HS-5 (cell line): Measurements from ENCODE around the gene ZFP28.

ENCODE experiments used
- DNase-seq: peaks from one replicate; pipeline ENCODE4 v3.0.0-alpha.2; 2012; ENCODE audit warnings: low read depth

Gene ZFP28

DNA sequence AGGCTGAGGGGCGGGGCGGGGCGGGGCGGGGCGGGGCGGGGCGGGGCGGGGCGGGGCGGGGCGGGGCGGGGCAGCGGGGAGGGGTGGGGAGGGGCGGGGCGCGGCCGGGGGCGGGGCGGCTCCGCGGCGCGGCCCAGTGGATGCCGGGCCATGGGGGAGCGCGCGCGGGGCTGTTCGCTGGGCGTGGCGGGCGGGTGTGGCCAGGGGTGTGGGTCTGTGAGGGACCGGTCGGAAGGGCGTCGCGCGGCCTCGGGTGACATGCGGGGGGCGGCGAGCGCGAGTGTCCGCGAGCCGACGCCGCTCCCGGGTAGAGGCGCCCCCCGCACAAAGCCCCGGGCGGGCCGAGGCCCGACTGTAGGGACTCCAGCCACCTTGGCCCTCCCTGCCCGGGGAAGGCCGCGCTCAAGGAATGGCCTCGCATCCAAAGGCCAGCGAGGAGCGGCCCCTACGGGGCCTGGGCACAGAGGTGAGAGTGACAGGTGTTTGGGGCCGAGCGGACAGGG, at the start of gene ZFP28:
Gene ZFP28 (plus strand): TSS at position 188 of the 503 bp plus-strand sequence. CDS start 71 bp downstream, at position 259.
- peak; percentile 10 for DNase-seq

DNA sequence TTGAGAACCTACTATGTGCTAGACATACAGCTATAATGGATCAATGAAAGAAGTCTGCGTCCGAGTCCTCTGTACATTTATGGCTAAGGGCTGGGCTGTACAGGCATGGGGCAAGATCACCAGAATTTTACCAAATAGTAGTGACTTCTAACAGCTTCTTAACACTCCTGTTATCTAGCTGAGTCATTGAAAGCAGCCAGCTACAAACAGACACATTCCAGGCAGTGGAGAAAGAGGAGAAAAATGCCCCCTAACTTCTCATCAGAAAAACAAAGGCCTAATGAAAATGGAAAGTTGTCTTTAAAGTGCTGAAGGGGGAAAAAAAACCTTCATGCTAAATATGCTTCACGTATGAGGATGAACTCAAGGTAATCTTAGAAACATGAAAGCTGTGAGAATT, 47.3 kb upstream of the ZFP28 start:
- DNase-seq, result no peak

GRCh38 chr19:56504581-56504980, 34.2 kb upstream of the ZFP28 start:
- no peak for DNase-seq

DNA sequence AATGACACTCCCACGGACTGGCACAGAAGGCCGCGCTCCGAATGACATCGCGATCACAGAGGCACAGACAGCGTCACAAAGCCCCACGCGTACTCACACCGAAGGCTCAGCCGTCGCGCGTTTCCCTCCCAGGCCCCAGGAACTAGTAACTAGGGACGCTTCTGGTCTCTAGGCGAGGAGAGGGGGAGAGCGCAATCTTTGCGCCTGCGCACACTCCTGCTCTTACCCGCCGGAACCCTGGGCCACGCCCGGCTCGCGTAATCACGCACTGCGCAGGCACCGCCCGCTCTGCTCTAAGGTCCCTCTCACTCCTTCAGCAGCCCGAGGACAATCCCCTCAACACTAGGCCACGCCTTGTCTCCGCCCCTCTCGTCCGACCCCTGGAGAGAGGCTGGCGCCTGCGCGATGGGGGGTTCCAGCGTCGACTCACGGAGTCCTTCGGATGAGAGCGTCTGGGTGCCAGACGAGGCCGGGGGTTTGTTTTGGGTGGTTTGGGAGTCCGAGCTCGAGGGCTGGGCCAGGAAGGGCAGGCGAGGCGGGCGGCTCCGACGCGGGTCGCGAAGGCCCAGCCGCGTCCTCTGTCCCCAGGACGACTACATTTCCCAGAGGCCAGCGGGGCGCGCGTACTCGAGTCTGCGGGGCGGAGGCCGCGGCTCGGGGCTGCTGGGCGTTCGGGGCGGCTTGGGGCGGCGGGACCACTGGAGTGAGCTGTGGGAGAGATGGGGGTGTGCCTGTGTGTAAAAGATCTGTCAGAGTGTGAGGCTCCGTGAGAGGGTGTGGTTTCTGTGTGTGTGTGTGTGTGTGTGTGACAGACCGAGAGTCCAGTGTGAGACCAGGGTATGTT, 31.1 kb upstream of the ZFP28 start, which contains the start of gene ZNF471:
Gene ZNF471 (plus strand): TSS at position 410 of the 844 bp plus-strand sequence. CDS start 3,717 bp downstream, outside the sequence.
- peak; percentile 92 for DNase-seq

GRCh38 chr19:56508290-56508778, 30.4 kb upstream of the ZFP28 start:
- no peak for DNase-seq

DNA sequence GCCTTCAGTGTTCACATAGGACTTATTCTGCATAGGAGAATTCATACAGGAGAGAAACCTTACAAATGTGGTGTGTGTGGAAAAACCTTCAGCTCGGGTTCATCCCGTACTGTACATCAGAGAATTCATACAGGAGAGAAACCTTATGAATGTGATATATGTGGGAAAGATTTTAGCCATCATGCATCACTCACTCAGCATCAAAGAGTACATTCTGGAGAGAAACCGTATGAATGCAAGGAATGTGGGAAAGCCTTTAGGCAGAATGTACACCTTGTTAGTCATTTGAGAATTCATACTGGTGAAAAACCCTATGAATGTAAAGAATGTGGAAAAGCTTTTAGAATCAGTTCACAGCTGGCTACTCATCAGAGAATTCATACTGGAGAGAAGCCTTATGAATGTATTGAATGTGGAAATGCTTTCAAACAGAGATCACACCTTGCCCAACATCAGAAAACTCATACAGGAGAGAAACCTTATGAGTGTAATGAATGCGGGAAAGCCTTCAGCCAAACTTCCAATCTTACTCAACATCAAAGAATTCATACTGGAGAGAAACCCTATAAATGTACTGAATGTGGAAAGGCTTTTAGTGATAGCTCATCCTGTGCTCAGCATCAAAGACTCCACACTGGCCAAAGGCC, 13.4 kb upstream of the ZFP28 start:
- DNase-seq, result no peak

- no peak for DNase-seq
These were observed 1.3 kb upstream of the ZFP28 start for GRCh38 chr19:56537442-56537841.

- DNase-seq, result peak; percentile 57
These were observed 441 bp upstream of the ZFP28 start for GRCh38 chr19:56538254-56538760.

GRCh38 chr19:56543776-56544175, 5.0 kb downstream of the ZFP28 start:
- DNase-seq, result no peak

- DNase-seq, result no peak
These were observed 8.8 kb downstream of the ZFP28 start for GRCh38 chr19:56547535-56547934.

GRCh38 chr19:56554272-56554869, 15.6 kb downstream of the ZFP28 start:
- no peak for DNase-seq

DNA sequence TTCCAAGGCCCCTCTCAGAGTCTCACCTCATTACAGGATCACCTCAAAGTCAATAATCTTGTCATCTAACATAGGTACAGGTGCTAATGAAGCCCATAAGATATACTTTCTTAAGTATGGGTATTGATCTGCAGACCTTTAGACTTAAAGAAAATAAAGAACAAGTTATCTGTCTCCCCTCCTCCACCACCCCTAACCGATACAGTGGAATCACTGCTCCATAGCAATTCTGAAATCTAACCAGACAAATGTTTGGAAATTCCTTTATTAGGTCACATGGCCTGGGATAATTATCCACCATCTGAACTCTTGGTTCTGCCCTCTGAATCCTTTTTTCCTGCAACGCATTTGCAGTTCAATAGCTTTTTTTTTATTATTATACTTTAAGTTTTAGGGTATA, 24.0 kb downstream of the ZFP28 start:
- no peak for DNase-seq

- DNase-seq, result no peak
These were observed 28.1 kb downstream of the ZFP28 start for GRCh38 chr19:56566904-56567273.

DNA sequence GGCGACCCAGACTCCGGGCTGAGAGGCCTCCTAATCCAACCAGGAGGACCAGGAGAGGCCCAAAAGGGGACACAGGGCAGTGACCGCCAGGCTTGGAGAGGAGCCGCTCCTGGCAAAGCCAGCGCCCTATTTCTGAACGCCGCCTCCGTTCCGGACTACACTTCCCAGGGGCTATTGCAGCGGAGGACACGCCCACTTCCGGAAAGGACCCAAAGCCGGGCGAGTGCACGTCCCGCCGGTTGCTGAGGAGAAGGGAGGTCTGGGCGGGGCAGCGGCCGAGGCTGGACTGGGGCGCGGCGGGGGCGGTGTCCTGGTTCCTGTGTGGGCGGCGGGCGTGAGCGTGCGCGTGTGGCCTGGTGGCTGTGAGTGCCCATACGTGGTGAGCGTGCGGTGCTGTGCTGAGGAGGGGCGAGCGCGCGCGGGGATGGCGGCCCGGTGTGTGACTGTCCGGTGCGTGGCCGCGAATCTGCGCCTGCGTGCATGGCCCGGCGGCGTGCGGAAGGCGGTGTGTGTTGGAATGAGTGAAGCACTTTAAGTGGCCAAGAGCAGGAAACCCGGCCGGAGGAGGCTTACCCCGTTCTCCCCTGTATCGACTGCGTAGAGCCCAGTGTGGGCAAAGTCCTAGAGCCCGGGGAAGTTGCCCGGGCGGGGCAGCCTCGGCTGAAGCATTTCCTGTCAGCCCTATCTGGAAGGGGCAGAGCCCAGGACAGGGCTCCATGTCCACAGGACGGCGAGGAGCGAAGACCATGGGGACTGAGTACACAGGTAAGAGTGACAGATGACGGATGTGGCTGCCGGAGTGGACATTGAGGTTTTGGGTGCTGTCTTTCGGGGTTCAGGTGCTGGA, 28.7 kb downstream of the ZFP28 start, which contains the start of gene ZNF470:
Gene ZNF470 (plus strand): TSS at position 195 of the 847 bp plus-strand sequence. CDS start 2,844 bp downstream, outside the sequence.
- peak; percentile 57 for DNase-seq

GRCh38 chr19:56572589-56572988, 33.8 kb downstream of the ZFP28 start:
- DNase-seq, result no peak

GRCh38 chr19:56573914-56574313, 35.2 kb downstream of the ZFP28 start:
- DNase-seq, result no peak

- DNase-seq, result no peak
These were observed 39.2 kb downstream of the ZFP28 start for GRCh38 chr19:56577719-56578602.

DNA sequence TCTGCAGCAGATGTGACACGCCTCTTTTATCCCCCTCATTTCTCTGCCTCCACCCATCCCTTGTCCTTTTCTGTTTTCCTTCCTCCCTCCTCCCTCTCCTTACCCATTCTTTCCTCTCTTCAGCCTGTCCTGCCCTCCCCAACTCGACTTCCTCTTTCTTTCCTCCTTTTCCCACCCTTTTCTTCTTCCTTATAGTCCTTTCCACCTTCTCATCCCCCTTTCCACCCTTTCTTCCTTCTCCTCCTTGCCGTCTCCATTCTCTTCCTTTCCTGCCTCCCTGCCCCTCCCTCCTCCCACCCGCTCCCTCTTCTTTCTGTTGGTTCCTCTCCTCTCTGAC, 55.7 kb downstream of the ZFP28 start:
- DNase-seq, result no peak

GRCh38 chr19:56594783-56595547, 56.2 kb downstream of the ZFP28 start, which contains the start of gene ZNF71:
Gene ZNF71, plus strand, starts transcription at chr19:56595302. Its CDS starts 6,257 bp downstream, at chr19:56601559.
- DNase-seq, result peak; percentile 35

DNA sequence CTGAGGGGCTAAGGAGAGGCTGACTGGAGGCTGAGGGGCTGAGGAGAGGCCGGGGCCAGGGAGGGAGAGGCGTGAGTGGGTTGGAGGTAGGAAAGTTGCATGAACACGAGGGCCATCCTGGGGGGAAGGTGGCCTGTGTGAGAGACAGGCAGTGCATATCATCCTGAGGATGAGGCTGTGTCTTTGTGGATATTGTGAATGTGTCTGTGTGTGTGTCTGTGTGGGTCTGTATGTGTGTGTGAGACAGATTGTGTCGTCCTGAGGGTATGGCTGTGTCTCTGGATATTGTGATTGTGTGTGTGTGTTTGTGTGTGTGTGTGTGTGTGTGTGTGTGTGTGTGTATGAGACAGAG, 56.8 kb downstream of the ZFP28 start:
- DNase-seq, result no peak
